Measurements from ENCODE around the gene HAAO.

DNA sequence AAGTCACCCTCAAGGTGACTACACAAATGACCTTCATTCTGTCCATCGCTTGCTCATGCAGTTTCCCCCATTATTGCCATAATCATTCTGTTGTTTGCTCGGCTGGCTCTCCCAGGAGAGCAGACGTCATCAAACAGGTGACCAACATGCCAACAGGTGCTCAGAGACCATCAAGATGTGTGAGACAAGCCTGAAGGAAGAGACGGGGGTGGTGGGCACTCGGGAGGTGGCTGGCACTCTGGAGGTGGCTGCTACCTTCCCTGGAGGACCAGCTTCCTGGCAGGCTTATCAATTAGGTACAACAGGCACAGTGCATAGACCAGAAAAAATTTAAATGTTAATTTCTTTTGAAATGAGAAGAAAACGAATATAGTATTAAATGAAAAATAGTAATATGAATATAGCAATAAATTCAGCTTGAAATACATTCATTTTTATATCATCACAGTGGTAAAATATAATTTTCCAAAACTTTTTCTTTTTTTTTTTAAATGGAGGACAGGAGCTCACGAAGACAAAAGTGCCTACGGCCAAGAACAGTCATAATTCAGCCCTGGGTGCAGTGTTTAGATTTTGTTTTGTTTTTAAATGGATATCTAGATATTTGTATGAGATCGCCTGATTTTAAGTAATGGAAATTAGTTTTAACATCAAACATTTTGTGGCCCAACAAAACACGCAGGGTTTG, 16.9 kb upstream of the HAAO start:
- no peak for TF ChIP-seq POLR2A (IDR thresholded peaks at IDR 0.05)
- TF ChIP-seq CTCF (IDR thresholded peaks at IDR 0.05) = no peak

Data from right lobe of liver (tissue), 4 donors.